ENCODE data around the gene APBB3.
A peak's percentile ranks its signal among the peaks of the same experiment; 100 is the strongest.

The APBB3 gene

DNA sequence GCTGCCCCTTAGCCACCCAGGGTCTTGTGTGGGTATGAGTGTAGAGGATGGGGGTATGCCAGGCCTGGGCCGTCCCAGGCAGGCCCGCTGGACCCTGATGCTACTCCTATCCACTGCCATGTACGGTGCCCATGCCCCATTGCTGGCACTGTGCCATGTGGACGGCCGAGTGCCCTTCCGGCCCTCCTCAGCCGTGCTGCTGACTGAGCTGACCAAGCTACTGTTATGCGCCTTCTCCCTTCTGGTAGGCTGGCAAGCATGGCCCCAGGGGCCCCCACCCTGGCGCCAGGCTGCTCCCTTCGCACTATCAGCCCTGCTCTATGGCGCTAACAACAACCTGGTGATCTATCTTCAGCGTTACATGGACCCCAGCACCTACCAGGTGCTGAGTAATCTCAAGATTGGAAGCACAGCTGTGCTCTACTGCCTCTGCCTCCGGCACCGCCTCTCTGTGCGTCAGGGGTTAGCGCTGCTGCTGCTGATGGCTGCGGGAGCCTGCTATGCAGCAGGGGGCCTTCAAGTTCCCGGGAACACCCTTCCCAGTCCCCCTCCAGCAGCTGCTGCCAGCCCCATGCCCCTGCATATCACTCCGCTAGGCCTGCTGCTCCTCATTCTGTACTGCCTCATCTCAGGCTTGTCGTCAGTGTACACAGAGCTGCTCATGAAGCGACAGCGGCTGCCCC, 2.9 kb upstream of the APBB3 start:
- TF ChIP-seq Cebpa-rat (IDR thresholded peaks at IDR 0.05): no peak
- Histone ChIP-seq H3K9ac (no peak overlapping the region), H3K27ac (no peak overlapping the region), H4K20me1 (no peaks in the 10 kb centered on the region), H3K4me2 (no peak overlapping the region), H3K4me1 (peaks cover 39% of the 10 kb centered on the region), H3K27me3 (peaks cover 46% of the 10 kb centered on the region), H3K9me3 (peaks cover 26% of the 10 kb centered on the region), H3K36me3 (peaks cover 20% of the 10 kb centered on the region), H3K4me3 (no peak overlapping the region)

GRCh38 chr5:140566665-140567064, 2.3 kb upstream of the APBB3 start:
- no peak overlapping the region for H3K4me2 ChIP-seq

DNA sequence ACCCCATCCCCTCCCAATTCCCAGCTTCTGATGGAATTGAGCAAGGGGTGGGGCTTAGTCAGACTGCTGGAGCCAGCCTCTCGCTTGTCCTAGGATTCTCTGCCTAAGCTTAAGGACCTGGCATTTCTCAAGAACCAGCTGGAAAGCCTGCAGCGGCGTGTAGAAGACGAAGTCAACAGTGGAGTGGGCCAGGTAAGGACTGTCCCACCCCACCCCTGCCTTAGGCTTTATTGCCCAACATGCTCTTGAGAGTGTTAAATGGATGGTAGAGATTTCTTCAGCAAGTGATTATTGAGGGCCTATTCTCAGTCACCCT, 1.3 kb upstream of the APBB3 start:
- peaks cover 46% of the 10 kb centered on the region for H3K27me3 ChIP-seq
- no peak for TF ChIP-seq Cebpa-rat (IDR thresholded peaks at IDR 0.05)
- no peak overlapping the region for H3K27ac ChIP-seq
- H3K4me2 ChIP-seq: peak overlapping the region; percentile 75
- H3K9me3 ChIP-seq: peaks cover 26% of the 10 kb centered on the region
- H3K4me3 ChIP-seq: peak overlapping the region; percentile 66
- no peak overlapping the region for H3K9ac ChIP-seq
- H3K36me3 ChIP-seq: peaks cover 20% of the 10 kb centered on the region
- H3K4me1 ChIP-seq: peaks cover 39% of the 10 kb centered on the region
- H4K20me1 ChIP-seq: no peaks in the 10 kb centered on the region

More at GRCh38 chr5:140566665-140567064, 2.3 kb upstream of the APBB3 start:
- peaks cover 26% of the 10 kb centered on the region for H3K9me3 ChIP-seq
- no peak overlapping the region for H3K27ac ChIP-seq
- peaks cover 46% of the 10 kb centered on the region for H3K27me3 ChIP-seq
- H3K4me1 ChIP-seq: peaks cover 39% of the 10 kb centered on the region
- H4K20me1 ChIP-seq: no peaks in the 10 kb centered on the region
- H3K4me3 ChIP-seq: no peak overlapping the region
- H3K36me3 ChIP-seq: peaks cover 20% of the 10 kb centered on the region
- H3K9ac ChIP-seq: no peak overlapping the region
- TF ChIP-seq Cebpa-rat (IDR thresholded peaks at IDR 0.05): no peak

DNA sequence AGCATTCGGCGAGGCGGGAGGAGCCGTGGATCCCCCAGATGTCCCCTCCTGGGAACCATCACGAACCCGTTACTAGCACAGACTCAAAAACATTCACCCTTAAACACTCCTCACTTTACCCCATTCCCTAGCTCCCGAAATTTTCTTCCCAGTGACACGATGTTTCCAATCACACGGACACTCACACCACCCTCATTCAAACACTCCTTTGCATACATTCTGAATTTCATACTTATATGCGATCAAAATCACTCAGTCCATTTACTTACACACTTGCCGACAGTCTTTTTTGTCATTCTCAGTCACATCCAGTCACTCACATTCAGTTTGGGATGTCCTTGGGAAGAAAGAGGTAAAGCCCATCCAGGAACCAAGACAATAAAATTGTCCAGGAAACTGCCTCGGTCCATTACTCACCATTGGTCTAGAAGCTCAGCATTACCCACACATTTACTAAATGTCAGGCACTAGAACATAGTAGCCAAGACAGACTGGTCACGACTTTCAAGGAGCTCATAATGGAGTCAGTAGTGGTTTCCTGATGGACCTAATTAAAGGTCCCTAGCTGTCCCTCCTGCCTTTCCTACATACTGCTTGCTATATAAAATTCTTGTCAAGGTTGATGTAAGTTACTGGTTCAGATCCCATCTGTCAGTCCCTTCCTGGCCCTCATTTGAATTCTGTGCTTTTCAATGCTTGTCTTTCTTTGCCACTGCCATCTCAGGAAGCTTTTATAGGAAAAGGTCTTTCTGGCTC, 804 bp upstream of the APBB3 start:
- no peak for TF ChIP-seq Cebpa-rat (IDR thresholded peaks at IDR 0.05)
- peak overlapping the region; percentile 78 for H3K9ac ChIP-seq
- peak overlapping the region; percentile 66 for H3K4me3 ChIP-seq
- peaks cover 17% of the 10 kb centered on the region for H3K36me3 ChIP-seq
- peak overlapping the region; percentile 47; the same call in 1 of the 2 replicates for H3K27ac ChIP-seq
- peaks cover 39% of the 10 kb centered on the region for H3K4me1 ChIP-seq
- no peaks in the 10 kb centered on the region for H4K20me1 ChIP-seq
- H3K4me2 ChIP-seq: peak overlapping the region; percentile 75
- peaks cover 46% of the 10 kb centered on the region for H3K27me3 ChIP-seq
- peaks cover 26% of the 10 kb centered on the region for H3K9me3 ChIP-seq

- Histone ChIP-seq H4K20me1 (no peaks in the 10 kb centered on the region), H3K4me3 (peak overlapping the region; percentile 66), H3K27me3 (peaks cover 46% of the 10 kb centered on the region), H3K4me2 (peak overlapping the region; percentile 75), H3K27ac (peak overlapping the region; percentile 74; the same call in 1 of the 2 replicates), H3K36me3 (peaks cover 13% of the 10 kb centered on the region), H3K9ac (peak overlapping the region; percentile 78; the same call in 1 of the 2 replicates), H3K4me1 (peaks cover 23% of the 10 kb centered on the region), H3K9me3 (peaks cover 26% of the 10 kb centered on the region)
- TF ChIP-seq Cebpa-rat (IDR thresholded peaks at IDR 0.05): no peak
These were observed 802 bp downstream of the APBB3 start for GRCh38 chr5:140563596-140563995.

GRCh38 chr5:140561753-140562523, 2.5 kb downstream of the APBB3 start:
- no peak overlapping the region for H3K27ac ChIP-seq
- no peak for TF ChIP-seq Cebpa-rat (IDR thresholded peaks at IDR 0.05)
- H3K9ac ChIP-seq: no peak overlapping the region
- H3K4me2 ChIP-seq: no peak overlapping the region
- H3K4me3 ChIP-seq: no peak overlapping the region
- H4K20me1 ChIP-seq: no peaks in the 10 kb centered on the region
- H3K27me3 ChIP-seq: peaks cover 46% of the 10 kb centered on the region
- H3K9me3 ChIP-seq: peaks cover 26% of the 10 kb centered on the region
- peaks cover 19% of the 10 kb centered on the region for H3K4me1 ChIP-seq
- H3K36me3 ChIP-seq: peaks cover 8% of the 10 kb centered on the region

- Histone ChIP-seq H4K20me1 (0 out of 2 replicates have a peak, but pooled peaks cover 5% of the 10 kb centered on the region), H3K4me1 (peaks cover 26% of the 10 kb centered on the region), H3K4me3 (no peak overlapping the region), H3K4me2 (no peak overlapping the region), H3K9me3 (peaks cover 20% of the 10 kb centered on the region), H3K36me3 (no peaks in the 10 kb centered on the region), H3K27me3 (peaks cover 29% of the 10 kb centered on the region), H3K27ac (no peak overlapping the region), H3K9ac (no peak overlapping the region)
- no peak for TF ChIP-seq Cebpa-rat (IDR thresholded peaks at IDR 0.05)
These were observed 4.2 kb downstream of the APBB3 start for GRCh38 chr5:140560227-140560626.

- Histone ChIP-seq H3K4me2 (no peak overlapping the region), H3K27ac (no peak overlapping the region), H3K4me3 (no peak overlapping the region), H3K9me3 (peaks cover 3% of the 10 kb centered on the region; the same call in 1 of the 2 replicates), H3K27me3 (peaks cover 13% of the 10 kb centered on the region), H3K4me1 (peaks cover 26% of the 10 kb centered on the region), H3K36me3 (no peaks in the 10 kb centered on the region), H3K9ac (no peak overlapping the region), H4K20me1 (peaks cover 5% of the 10 kb centered on the region; the same call in 1 of the 2 replicates)
- no peak for TF ChIP-seq Cebpa-rat (IDR thresholded peaks at IDR 0.05)
These were observed 5.9 kb downstream of the APBB3 start for GRCh38 chr5:140558542-140558941.

DNA sequence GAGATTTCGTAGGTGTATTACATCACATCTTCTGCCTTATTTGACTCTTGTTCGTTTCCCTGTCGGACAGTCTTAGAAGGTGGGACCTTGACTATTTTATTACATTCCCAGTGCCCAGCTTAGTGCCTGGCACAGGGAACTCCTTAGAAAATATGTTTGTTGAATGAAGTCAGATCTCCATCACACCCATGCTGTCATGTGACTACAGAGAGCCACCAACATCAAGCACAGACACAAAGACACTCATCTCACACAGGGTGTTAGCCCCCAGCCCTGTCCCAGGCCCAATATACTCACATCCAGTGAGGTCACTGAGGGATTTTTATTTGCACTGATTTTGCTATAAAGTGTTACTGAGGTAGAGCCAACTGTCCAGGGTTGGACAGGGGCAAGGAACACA, 6.4 kb downstream of the APBB3 start:
- no peak overlapping the region; the same call in 1 of the 2 replicates for H3K4me3 ChIP-seq
- 0 out of 2 replicates have a peak, but pooled peaks cover 1% of the 10 kb centered on the region for H3K36me3 ChIP-seq
- H3K4me2 ChIP-seq: peak overlapping the region; percentile 91
- peaks cover 21% of the 10 kb centered on the region for H3K4me1 ChIP-seq
- no peak for TF ChIP-seq Cebpa-rat (IDR thresholded peaks at IDR 0.05)
- H4K20me1 ChIP-seq: peaks cover 5% of the 10 kb centered on the region; the same call in 1 of the 2 replicates
- H3K27me3 ChIP-seq: peaks cover 7% of the 10 kb centered on the region; the same call in 1 of the 2 replicates
- H3K9me3 ChIP-seq: no peaks in the 10 kb centered on the region
- H3K27ac ChIP-seq: peak overlapping the region; percentile 93; the same call in 1 of the 2 replicates
- H3K9ac ChIP-seq: no peak overlapping the region
